OCI-LY3 (cell line): ENCODE data around the gene HOXC9.

ENCODE experiments used
- CTCF ChIP-seq: fragments of 200-600, 300-600 bp; sonication (generic); IDR thresholded peaks from 2 replicates; pipeline ENCODE4 v1.5.1; 2014; ENCODE audit warnings: antibody characterized with exemption, low read length, low read depth
- EZH2phosphoT487 ChIP-seq: fragments of 200-600 bp; shearing (Covaris generic); IDR thresholded peaks from 2 replicates; pipeline ENCODE4 v1.6.1; 2018; ENCODE audit warnings: antibody characterized with exemption, mixed run types, low read depth

GRCh38 chr12:53951577-53952334, 48.2 kb upstream of the HOXC9 start:
- TF ChIP-seq EZH2phosphoT487 (no peak), CTCF (no peak)
